ENCODE results near the gene LRRC26. TPM values are rescaled to one million over a fixed set of nuclear protein-coding genes. Genes with fewer than 3 reads are reported as not detected.
"Not testable (repeated sequence)": the region's sequence is repeated elsewhere in the genome, so short reads cannot be mapped to it uniquely, and the experiment has no call there.

Gene LRRC26
- total RNA-seq, 1 donor from 2014 or later: not detected

DNA sequence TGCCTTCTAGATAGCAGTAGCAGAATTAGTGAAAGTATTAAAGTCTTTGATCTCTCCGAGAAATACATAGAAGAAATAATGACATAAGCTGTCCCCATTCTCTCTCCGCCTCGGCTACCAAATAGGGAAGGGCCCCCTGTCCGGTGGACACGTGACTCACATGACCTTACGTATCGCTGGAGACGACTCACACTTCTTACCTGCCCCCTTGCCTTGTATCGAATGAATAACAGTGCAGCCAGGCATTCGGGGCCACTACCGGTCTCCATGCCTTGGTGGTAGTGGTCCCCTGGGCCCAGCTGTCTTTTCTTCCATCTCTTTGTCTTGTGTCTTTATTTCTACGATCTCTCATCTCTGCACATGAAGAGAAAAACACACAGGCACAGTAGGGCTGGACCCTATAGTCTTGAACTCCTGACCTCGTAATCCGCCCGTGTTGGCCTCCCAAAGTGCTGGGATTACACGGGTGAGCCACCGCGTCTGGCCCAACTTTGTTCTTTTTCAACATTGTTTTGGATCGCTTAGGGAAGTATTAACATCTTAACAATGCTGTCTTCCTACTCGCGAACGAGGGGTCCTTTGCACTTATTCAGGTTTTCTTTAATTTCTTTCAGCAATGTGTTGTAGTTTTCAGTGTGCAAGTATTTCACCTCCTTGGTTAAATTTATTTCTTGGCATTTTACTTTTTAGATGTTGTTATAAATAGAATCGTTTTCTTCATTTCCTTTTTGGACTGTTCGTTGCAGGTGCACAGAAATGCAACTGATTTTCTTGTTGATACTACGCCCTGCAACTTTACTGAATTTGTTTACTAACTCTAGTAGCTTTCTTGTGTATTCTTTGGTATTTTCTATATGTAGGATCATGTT lies 47.7 kb downstream of the LRRC26 start:
- DNase-seq (ENCODE audit: low spot score); ATAC-seq: not testable (repeated sequence)

Other genes with a start within 250 kb of the LRRC26 start
- 112 TPM for gene FBXW5, start 225.3 kb downstream of the LRRC26 start, total RNA-seq
- gene C8G, start 224.8 kb downstream of the LRRC26 start, total RNA-seq: 411 TPM
- gene LCN12, start 217.8 kb downstream of the LRRC26 start, total RNA-seq: 30.3 TPM
- 5.2 TPM for gene PTGDS, start 192.5 kb downstream of the LRRC26 start, total RNA-seq
- gene LCNL1, start 187.1 kb downstream of the LRRC26 start, total RNA-seq: not detected
- 27.3 TPM for gene PAXX, start 177.6 kb downstream of the LRRC26 start, total RNA-seq
- gene CLIC3, start 173.5 kb downstream of the LRRC26 start, total RNA-seq: not detected
- 61.2 TPM for gene ABCA2, start 141.8 kb downstream of the LRRC26 start, total RNA-seq
- gene FUT7, start 138.0 kb downstream of the LRRC26 start, total RNA-seq: 0.08 TPM
- 16.6 TPM for gene NPDC1, start 123.9 kb downstream of the LRRC26 start, total RNA-seq
- 1.7 TPM for gene ENTPD2, start 116.0 kb downstream of the LRRC26 start, total RNA-seq
- gene SAPCD2, start 99.5 kb downstream of the LRRC26 start, total RNA-seq: 0.15 TPM
- 1.8 TPM for gene UAP1L1, start 92.5 kb downstream of the LRRC26 start, total RNA-seq
- 27.4 TPM for gene MAN1B1, start 83.1 kb downstream of the LRRC26 start, total RNA-seq
- 87.0 TPM for gene DPP7, start 55.3 kb downstream of the LRRC26 start, total RNA-seq
- not detected for gene GRIN1, start 30.9 kb downstream of the LRRC26 start, total RNA-seq
- gene TMEM210, start 2.0 kb upstream of the LRRC26 start, total RNA-seq: not detected
- 35.5 TPM for gene ANAPC2, start 18.5 kb upstream of the LRRC26 start, total RNA-seq
- 29.4 TPM for gene SSNA1, start 18.6 kb upstream of the LRRC26 start, total RNA-seq
- 13.7 TPM for gene TPRN, start 30.7 kb upstream of the LRRC26 start, total RNA-seq
- 24.5 TPM for gene TMEM203, start 35.6 kb upstream of the LRRC26 start, total RNA-seq
- gene NDOR1, start 35.6 kb upstream of the LRRC26 start, total RNA-seq: 10.1 TPM
- gene RNF208, start 52.2 kb upstream of the LRRC26 start, total RNA-seq: 7.3 TPM
- gene CYSRT1, start 55.1 kb upstream of the LRRC26 start, total RNA-seq: 0.81 TPM
- not detected for gene RNF224, start 57.5 kb upstream of the LRRC26 start, total RNA-seq
- gene SLC34A3, start 60.9 kb upstream of the LRRC26 start, total RNA-seq: not detected
- 123 TPM for gene TUBB4B, start 71.2 kb upstream of the LRRC26 start, total RNA-seq
- gene STPG3, start 81.2 kb upstream of the LRRC26 start, total RNA-seq: not detected
- gene NELFB, start 85.3 kb upstream of the LRRC26 start, total RNA-seq: 22.2 TPM
- 3.6 TPM for gene TOR4A, start 107.7 kb upstream of the LRRC26 start, total RNA-seq
- gene NRARP, start 132.2 kb upstream of the LRRC26 start, total RNA-seq: 1.3 TPM

All from left lobe of liver (tissue), 2 donors.